Cerebellar cortex (tissue), 1 donor: ENCODE results near the gene ABI1.
A peak's percentile ranks its signal among the peaks of the same experiment; 100 is the strongest.
"Not testable (repeated sequence)": the region's sequence is repeated elsewhere in the genome, so short reads cannot be mapped to it uniquely, and the experiment has no call there.

ENCODE experiments used
- DNase-seq: peaks from one replicate; pipeline ENCODE4 v3.0.0-alpha.2; 2015; ENCODE audit warnings: low spot score

The ABI1 gene

DNA sequence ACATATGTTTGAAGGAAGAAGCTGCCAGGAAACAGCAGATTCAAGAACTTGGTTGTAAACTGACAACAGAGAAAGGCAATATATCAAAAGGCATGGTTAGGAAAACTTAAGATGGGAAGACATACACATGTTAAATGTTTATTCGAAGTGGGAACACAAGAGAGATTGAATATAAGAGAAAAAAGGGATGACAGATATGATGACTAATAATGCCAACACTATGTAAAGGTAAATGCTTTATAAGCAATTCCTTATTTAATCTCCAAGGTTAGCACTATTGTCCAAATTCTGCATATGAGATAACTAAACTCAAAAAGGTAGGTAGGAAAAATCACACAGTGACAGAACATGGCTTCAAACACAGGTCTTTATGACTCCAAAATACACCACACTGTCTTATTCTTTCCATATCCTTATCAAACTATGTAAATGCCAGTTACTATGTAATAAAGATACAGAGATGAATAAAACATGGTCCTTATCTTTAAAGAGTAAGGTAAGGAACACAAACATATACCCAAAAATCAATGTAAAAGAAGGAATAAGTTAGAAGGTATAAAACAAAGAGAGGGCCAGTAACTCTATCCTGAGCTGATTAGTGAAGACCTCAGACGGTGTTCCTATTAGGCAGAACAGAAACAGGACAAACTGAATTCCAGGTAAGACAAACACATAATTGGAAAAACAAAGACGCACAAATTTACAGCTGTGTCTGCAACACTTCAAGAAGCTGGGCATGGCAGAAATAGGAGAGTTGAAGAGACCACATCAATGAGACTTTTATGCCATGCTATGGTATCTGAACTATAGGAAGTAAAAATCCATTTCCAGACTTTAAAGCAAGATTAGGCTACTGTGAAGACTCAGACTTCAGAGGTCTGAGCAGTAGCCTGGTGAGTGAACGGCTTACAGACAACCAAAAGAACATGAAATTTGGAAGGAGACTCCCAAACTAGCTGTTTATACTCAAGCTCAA is 56.1 kb downstream of the ABI1 start:
- peak; percentile 35 for DNase-seq

DNA sequence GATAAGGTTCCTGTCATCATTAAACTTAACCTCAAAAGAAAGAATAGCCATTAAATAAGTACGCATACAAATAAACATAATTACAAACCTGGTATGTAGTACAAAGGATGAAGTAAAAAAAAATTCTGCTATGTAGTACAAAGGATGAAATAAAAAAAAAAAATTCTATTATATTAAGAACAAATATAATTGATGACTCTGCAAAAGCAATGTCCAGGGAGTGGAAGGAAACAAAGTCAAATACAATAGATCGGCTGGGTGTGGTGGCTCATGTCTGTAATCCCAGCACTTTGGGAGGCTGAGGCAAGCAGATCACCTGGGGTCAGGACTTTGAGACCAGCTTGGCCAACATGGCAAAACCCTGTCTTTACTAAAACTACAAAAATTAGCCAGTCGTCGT is 56.9 kb downstream of the ABI1 start:
- no peak for DNase-seq

DNA sequence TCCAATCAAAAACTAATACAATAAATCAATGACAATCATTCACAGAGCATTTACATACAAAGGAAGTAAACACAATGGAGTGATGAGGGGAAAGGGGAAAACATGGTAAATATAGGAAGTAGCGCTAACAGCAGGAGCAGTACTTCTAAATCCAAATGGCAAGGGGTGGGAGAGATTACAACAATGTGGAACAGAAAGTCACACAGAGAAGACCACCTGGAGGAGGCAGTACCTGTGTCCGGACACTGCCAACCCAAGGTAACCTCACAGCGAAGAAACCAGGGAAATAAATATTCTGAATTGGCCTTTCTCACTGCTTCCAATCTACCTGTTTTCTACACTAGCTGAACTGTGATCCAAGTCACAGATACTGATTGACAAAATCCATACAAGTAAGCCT is 58.2 kb downstream of the ABI1 start:
- peak; percentile 32 for DNase-seq

GRCh38 chr10:26801831-26802230 is 58.9 kb downstream of the ABI1 start:
- DNase-seq: no peak

- DNase-seq: no peak
Observed at GRCh38 chr10:26801274-26801673, 59.5 kb downstream of the ABI1 start.

DNA sequence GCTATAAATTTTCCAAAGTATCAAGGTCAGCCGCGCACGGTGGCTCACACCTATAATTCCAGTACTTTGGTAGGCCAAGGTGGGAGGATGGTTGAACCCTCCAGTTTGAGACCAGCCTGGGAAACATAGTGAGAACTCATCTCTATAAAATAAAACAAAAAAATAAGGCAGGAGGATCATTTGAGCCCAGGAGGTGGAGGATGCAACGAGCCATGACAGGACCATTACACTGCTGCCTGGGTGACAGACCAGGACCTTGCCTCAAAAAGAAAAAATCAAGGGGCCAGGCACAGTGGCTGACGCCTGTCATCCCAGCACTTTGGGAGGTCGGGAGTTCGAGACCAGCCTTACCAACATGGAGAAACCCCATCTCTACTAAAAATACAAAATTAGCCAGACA is 60.3 kb downstream of the ABI1 start:
- DNase-seq: no peak

- DNase-seq: peak; percentile 74
Observed at GRCh38 chr10:26799342-26799741, 61.4 kb downstream of the ABI1 start.

DNA sequence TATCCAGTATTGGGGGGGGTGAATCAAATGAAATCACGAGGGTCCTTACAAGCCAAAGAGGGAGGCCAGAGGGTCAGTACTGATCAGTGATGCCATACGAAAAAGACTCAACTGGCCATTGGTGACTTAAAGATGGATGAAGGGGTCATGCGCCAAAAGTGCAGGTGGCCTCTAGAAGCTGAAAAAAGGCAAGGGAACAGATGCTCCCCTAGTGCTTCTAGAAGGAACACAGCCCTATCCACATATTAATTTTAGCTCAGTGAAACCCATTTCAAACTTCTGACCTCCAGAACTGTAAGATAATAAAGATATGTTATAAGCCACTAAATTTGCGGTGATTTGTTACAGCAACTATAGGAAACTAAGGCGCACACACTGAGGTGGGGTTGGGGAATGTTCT is 62.5 kb downstream of the ABI1 start:
- DNase-seq: no peak

DNA sequence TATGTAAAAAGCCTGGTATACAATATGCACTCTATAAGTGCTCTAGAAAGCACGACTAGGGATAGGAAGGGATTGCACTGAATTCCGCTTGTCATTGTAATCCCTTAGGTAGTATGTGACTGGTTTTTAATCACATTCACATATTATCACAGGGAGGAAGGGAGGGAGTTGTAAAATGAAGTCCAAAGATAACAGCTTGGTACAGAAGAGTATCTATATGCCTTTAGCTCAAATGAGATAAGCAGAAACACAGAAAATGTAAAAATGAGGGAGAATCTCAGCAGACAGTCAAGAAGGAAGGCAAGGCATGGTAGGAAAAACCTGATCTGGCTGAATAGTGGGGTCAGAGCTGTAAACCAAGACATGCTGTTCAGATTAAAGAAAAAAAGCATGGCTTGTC is 63.4 kb downstream of the ABI1 start:
- DNase-seq: no peak

DNA sequence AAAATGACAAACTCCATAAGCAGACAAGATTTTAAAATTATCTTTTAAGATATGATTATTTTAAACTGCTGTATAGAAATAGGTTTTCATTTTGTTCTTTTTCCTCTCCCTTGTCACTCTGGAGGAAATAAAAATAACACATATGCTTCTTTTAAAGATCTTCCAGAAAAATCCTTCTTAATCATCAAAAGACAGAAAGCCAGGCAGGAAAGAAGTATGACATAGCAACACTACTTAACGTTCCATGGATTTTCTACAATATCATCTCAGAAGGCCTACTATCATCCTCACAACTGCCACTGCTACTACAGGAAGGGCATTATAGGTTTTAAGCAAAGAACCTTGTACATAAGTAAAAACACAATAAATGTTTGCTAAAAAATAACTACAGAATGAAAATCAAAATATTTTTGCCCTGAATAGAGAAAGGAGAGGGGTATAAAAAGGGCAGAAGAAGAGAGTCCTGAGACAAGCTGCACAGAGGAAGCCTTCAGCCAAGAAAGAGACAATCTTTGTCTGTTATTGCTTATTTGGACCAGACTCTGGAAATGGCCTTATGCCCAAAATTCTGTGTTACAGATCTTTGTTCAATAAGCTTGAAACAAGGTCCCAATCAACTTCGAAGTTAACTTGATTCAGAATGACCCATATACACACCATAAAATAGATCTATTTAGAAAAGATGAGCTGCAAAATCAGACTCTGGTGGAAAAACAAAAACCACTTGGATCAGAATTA is 67.8 kb downstream of the ABI1 start:
- DNase-seq: peak; percentile 66

- DNase-seq: no peak
Observed at GRCh38 chr10:26790221-26790995, 70.3 kb downstream of the ABI1 start.

DNA sequence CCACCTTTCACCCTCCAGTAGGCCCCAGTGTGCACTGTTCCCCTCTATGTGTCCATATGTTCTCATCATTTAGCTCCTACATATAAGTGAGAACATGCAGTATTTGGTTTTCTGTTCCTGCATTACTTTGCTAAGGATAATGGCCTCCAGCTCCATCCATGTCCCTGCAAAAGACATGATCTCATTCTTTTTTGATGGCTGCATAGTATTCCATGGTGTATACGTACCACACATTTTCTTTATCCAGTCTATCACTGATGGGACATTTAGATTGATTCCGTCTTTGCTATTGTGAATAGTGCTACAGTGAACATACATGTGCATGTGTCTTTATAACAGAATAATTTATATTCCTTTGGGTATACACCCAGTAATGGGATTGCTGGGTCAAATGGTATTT is 71.0 kb downstream of the ABI1 start:
- not testable (repeated sequence) for DNase-seq

- DNase-seq: peak; percentile 86
Observed at GRCh38 chr10:26787362-26787761, 73.4 kb downstream of the ABI1 start.

DNA sequence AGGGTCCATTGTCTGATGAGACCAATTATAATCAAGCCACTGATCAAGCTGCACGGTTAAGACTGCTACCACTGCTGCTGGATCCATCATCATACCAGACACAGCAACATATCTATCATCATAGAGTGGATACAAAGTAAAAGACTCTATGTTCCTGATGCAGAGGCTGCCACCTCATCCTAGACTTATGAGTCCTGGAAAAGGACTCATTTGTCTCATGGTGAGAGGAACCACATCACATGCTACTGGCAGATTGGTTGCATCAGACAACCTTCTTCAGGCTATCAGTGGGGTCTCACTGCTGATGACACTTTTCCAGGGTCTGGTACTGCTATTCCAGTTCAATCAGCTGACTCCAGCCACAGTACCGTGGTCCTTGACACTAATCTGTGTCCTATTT is 79.0 kb downstream of the ABI1 start:
- DNase-seq: no peak

GRCh38 chr10:26780793-26781601 is 79.8 kb downstream of the ABI1 start:
- no peak for DNase-seq

DNA sequence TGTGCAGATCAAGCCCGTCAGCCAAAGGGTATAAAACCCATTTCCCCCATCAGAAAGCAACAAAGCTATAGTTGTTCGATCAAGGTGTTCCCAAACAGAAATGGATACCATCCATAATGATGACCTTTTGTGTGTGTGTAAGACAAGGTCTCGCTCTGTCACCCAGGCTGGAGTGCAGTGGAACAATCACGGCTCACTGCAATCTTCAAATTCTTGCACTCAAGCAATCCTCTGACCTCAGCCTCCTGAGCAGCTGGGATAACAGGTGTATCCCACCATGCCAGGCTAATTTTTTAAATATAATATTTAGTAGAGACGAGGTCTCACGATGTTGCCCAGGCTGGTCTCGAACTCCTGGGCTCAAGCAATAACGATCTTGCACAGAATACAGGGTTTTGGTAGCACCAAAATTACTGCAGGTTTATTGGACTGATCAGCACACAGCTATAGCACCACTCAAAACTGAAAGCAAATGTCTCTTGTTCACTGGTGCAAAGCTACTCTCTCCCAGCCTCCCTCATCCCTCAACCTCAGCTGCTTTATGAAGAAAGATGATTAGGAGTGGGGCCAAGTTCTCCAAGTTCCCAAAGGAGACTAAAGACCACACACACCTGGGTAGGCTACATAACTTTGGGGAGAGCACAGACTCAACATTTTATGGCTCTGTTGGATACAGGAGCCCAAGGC is 80.5 kb downstream of the ABI1 start:
- no peak for DNase-seq

DNA sequence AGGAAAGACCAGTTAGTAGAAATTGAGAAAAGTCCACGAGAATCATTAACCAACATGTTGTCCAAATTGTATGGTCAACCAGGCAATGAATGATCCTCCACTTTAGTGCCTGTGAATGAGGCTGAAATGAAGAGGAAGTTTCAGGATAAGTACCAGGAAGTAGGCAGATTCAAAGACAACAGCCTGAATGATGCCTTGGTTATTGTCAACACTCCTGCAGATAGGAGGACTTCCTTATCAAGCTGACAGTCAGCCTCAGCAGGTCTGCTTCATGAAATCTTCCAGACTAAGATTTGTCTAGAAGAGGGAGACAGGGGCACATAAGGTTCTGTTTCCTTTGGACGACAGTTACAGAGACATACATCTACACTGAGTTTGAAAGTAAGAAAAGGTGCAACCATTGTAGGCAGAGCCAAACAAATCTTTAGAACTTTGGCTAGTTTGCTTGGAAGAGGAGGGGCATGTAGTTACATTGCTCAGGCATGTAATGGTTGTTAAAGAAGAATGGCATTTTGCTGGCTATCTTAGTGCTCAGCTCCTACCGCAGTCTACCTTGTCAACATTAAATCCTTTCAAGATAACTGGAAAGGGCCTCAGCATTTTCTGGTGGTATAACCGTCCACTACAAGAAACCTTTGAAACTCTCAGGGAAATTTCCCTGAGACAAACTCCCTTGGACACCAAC is 81.4 kb downstream of the ABI1 start:
- no peak for DNase-seq

GRCh38 chr10:26777686-26778085 is 83.1 kb downstream of the ABI1 start:
- no peak for DNase-seq

DNA sequence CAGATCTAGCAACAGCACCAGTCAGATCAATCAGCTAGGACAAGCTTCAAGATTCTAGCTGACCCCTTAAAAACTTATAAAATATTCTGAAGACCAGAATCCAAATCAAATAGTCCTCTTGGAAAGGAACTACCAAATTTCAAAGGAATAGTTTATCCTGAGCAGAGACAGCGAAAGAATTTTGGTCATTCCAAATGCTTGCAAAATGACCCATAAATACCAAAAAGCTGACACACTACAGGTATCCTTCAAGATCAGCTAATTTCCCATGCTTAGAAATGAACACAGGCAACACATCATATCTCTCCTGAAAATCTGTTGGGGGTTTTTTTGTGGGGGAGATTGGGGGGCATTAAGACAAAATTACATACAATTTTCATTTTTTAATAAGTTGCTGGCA is 84.5 kb downstream of the ABI1 start:
- no peak for DNase-seq

DNA sequence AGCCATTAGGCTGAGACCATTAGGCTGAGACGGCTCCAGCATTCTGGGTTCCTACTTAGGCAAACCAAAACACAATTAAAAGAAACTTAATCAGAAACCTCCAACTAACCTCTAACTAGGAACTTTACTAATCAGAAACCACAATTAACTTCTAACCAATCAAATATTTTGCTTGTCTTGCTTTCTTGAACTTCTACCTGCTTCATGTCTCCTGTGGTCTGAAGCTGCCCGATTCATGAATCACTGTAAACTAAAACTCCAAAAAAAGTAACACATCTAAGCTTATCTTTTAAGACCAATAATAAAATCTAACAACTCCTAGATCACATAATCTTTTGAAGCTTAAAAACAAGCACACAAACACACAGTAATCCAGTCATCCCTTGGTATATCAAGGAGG is 87.1 kb downstream of the ABI1 start:
- no peak for DNase-seq
